GM19372 (cell line): Measurements from ENCODE around the gene OR52N4.
"Not testable (repeated sequence)": the region's sequence is repeated elsewhere in the genome, so short reads cannot be mapped to it uniquely, and the experiment has no call there.

Source experiments
- ATAC-seq: cut with Tn5 transposase; IDR thresholded peaks from one replicate; pipeline ENCODE4 v1.9.1; 2021; ENCODE audit warnings: mild to moderate bottlenecking, low read depth, moderate library complexity; ENCODE audit not compliant: unreplicated experiment

The OR52N4 gene

GRCh38 chr11:5753943-5754342 lies at the start of gene OR52N4:
OR52N4 (plus strand) TSS chr11:5754243; CDS start chr11:5754741, 498 bp downstream.
- no peak for ATAC-seq

DNA sequence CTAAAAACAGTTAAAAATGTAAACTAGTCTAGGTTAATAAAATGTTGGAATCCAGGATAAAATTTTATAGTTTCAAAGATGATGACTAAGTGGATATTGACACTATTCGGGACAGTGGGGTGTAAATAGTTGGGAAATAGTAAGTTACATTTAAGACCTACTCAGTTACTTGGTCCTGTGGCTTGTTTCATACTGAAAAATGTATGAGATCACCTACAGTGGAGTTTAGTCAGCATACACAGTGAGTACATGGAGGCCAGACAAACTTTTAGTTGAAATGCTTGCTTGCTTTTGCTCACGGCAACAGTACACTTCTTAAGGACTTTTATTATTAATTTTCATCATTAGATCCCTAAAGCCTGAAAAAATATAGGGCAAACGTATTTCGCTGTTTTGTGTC lies 48.4 kb upstream of the OR52N4 start:
- ATAC-seq = no peak

DNA sequence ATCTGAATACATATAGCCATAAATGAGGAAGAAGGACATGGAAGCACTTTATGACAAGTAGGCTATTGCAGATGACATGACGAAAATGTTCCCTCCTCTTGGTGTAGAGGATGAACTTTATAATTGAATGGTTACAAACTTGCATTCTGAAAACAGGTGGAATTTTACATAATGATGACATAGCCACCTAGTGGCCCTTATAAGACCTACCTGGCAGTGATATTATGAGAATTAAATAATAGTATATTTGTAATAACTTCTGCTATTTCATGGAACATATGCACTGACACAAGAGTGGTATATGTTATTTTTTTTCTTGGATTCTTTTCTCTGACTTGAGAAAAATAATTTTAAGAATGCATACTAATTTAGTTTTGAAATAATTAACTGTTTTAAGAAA lies 41.5 kb upstream of the OR52N4 start:
- ATAC-seq = no peak

- ATAC-seq = no peak
Observed at GRCh38 chr11:5713695-5714094, 40.3 kb upstream of the OR52N4 start.

- ATAC-seq = not testable (repeated sequence)
Observed at GRCh38 chr11:5716518-5716917, 37.5 kb upstream of the OR52N4 start.

- ATAC-seq = no peak
Observed at GRCh38 chr11:5719703-5720495, 34.1 kb upstream of the OR52N4 start.

- no peak for ATAC-seq
Observed at GRCh38 chr11:5722622-5723021, 31.4 kb upstream of the OR52N4 start.

DNA sequence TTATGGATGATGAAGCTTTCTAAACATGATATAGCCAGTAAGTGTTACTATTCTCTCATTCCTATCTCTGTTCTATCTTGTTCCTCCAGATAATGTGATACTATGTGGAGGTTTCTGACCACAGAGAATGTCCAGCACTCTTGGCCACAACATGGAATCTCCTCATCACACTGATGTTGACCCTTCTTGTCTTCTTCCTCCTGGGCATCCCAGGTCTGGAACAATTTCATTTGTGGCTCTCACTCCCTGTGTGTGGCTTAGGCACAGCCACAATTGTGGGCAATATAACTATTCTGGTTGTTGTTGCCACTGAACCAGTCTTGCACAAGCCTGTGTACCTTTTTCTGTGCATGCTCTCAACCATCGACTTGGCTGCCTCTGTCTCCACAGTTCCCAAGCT lies 27.7 kb upstream of the OR52N4 start:
- no peak for ATAC-seq

DNA sequence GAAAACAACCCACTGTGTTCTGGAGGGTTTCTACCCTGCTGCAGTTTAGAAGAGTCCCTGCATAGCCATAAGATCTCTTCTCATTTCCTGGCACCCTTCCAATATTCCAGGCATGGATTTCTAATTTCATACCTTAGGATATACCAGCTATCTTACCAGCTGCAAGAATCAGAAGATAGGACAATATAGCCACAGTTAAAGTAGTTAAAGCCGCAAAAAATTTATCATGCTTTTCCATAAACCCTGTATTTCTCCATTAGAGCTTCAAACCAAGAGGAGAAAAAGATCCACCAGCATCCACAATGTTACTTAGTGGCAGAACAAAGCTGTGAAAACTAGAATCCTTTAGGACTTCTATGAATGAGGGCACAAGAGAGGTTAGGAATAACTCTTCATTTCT lies 26.4 kb upstream of the OR52N4 start:
- no peak for ATAC-seq

DNA sequence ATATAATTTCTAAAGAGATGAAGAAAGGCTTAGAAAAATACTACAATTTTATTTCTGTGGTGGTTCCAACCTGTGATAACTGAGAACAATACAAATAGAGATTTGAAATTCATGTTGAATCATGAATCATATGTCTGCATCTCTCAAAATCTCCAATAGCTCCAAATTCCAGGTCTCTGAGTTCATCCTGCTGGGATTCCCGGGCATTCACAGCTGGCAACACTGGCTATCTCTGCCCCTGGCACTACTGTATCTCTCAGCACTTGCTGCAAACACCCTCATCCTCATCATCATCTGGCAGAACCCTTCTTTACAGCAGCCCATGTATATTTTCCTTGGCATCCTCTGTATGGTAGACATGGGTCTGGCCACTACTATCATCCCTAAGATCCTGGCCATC lies 17.6 kb upstream of the OR52N4 start, which contains the start of gene OR56B1:
OR56B1 (plus strand) TSS at position 53 of the 400 bp plus-strand sequence; CDS start at position 122, 69 bp downstream.
- ATAC-seq = no peak

GRCh38 chr11:5737091-5737490 lies 17.0 kb upstream of the OR52N4 start:
- no peak for ATAC-seq

GRCh38 chr11:5737670-5738392 lies 16.2 kb upstream of the OR52N4 start:
- ATAC-seq = no peak

DNA sequence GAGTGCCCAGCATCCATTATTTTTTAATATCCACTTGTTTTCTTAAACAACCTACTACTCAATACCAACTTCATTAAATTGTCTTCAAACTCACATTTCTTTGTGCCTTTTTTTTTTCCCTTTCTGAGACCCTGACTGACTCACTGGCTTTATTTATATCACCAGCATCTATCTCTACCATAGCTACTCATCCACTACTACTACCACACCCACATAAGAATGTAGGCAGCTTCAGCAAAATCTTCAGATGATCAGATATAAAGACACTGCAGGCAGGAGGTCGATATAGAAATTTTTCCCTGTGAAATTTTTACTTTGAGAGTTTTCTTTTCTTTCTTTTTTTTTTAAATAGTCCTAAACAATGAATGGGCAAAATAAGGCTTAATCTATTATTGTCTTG lies 15.6 kb upstream of the OR52N4 start:
- no peak for ATAC-seq

- ATAC-seq = no peak
Observed at GRCh38 chr11:5746614-5747013, 7.4 kb upstream of the OR52N4 start.

- ATAC-seq = no peak
Observed at GRCh38 chr11:5749836-5750235, 4.2 kb upstream of the OR52N4 start.

DNA sequence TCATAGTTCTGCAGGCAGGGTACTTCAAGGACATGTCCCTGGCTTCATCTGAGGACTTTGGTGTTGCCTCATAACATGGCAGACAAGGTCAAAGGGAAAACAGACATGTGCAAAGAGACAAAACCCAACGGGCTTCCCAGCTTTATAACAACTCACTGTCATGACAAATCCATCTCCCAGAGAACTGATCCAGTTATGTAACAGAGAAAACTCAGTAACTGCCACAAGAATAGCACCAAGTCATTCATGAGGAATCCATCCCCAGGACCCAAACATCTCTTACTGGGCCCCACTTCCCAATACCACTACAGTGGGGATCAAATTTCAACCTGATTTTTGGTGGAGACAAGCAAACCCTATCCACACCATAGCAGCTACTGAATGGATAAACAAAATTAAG lies 13.0 kb downstream of the OR52N4 start:
- no peak for ATAC-seq

GRCh38 chr11:5783255-5783654 lies 29.2 kb downstream of the OR52N4 start, which contains the start of gene OR52N5:
OR52N5 (minus strand) TSS chr11:5783355; CDS start chr11:5778634, 4,721 bp downstream.
- no peak for ATAC-seq

- ATAC-seq = no peak
Observed at GRCh38 chr11:5791165-5791564, 37.1 kb downstream of the OR52N4 start, which contains the start of gene OR52N1. OR52N1 (minus strand) TSS chr11:5791265; CDS start chr11:5788816, 2,449 bp downstream.

GRCh38 chr11:5796541-5796940 lies 42.5 kb downstream of the OR52N4 start:
- ATAC-seq = no peak

- ATAC-seq = no peak
Observed at GRCh38 chr11:5803982-5804381, 49.9 kb downstream of the OR52N4 start.
